AG04450 (cell line): ENCODE measurements around the gene NDUFA5. TPM values are rescaled to one million over a fixed set of nuclear protein-coding genes. Genes with fewer than 3 reads are reported as not detected.

Experiments used
- CTCF ChIA-PET: fragments of 300-600, 350-600 bp; formaldehyde crosslinking; extraction: SDS; loops from one replicate; lab custom pipeline; 2022; ENCODE audit warnings: antibody characterized with exemption, inconsistent platforms; lab: Charles Lee
- POLR2A ChIA-PET: fragments of 350-600 bp; formaldehyde crosslinking; extraction: SDS; loops from one replicate; lab custom pipeline; 2021; ENCODE audit warnings: antibody characterized with exemption, inconsistent platforms; lab: Yijun Ruan, JAX
- DNase-seq: peaks from one replicate; pipeline ENCODE4 v3.0.0-alpha.2; 2011; ENCODE audit warnings: low read depth, low spot score
- H3K27ac ChIP-seq: one replicate; pipeline ENCODE4 v1.5.1; 2012; ENCODE audit warnings: low read depth, low read length, control low read depth
- H3K27me3 ChIP-seq: one replicate; pipeline ENCODE4 v1.6.0; 2012; ENCODE audit warnings: low read length; ENCODE audit not compliant: control insufficient read depth, insufficient read depth
- H3K4me3 ChIP-seq: 2 replicates; pipeline ENCODE4 v1.5.1; 2011; ENCODE audit warnings: mild to moderate bottlenecking, low read depth, low read length, control low read depth
- H3K9me3 ChIP-seq: 2 replicates; pipeline ENCODE4 v1.5.1; 2012; ENCODE audit warnings: low read length; ENCODE audit not compliant: control insufficient read depth, insufficient read depth
- CTCF ChIP-seq: IDR thresholded peaks from 2 replicates; pipeline ENCODE4 v1.5.1; 2011; ENCODE audit warnings: low read depth, low read length, control low read depth, inconsistent platforms
- polyA plus RNA-seq: library from polyadenylated mRNA; depleted of rRNA; stranded (reverse); fragments of >200 nt; gene quantifications from 2 replicates; pipeline ENCODE4 v1.2.3, GENCODE V29; 2011; rRNA removed

NDUFA5 gene
- polyA plus RNA-seq, 1 experiment, result 39.8 TPM

GRCh38 chr7:123492485-123492884 is 65.1 kb downstream of the NDUFA5 start:
- ChIA-PET CTCF (interaction anchor here (0.6 to 1.0 kb wide), 6 partner anchors 8 to 380 kb away, joined by 3 to 4 read pairs (median 4); no protein-coding TSS in a partner anchor), POLR2A (no interaction called here)
- DNase-seq, result no peak
- no peaks in the 10 kb centered on the region for H3K27me3 ChIP-seq
- no peak overlapping the region for H3K27ac ChIP-seq
- no peaks in the 10 kb centered on the region for H3K9me3 ChIP-seq
- no peak overlapping the region for H3K4me3 ChIP-seq
- TF ChIP-seq CTCF, result no peak

Other genes with a start within 250 kb of the NDUFA5 start
- 0.06 and 0.15 TPM in 2 replicates for gene IQUB, start 23.2 kb downstream of the NDUFA5 start, polyA plus RNA-seq
- gene ASB15, start 44.0 kb upstream of the NDUFA5 start, polyA plus RNA-seq, result not detected in 2 replicates
- not detected in 2 replicates for gene LMOD2, start 98.0 kb upstream of the NDUFA5 start, polyA plus RNA-seq
- 11.6 and 11.9 TPM in 2 replicates for gene WASL, start 191.2 kb upstream of the NDUFA5 start, polyA plus RNA-seq